ENCODE results near the gene MLLT6.

MLLT6 gene

GRCh38 chr17:38709104-38709820, 4.2 kb downstream of the MLLT6 start:
- Histone ChIP-seq H3K27ac (ENCODE audit: low read length, poor library complexity, severe bottlenecking) (no peak overlapping the region), H2AFZ (ENCODE audit: low read depth, low read length) (no peak overlapping the region), H3K4me1 (ENCODE audit: control insufficient read depth, insufficient read depth, low read depth, low read length) (peaks cover 43% of the 10 kb centered on the region)

GRCh38 chr17:38709864-38710603, 5.0 kb downstream of the MLLT6 start:
- WGBS, result 89% methylated on average over 13 of the region's 13 CpGs
- Histone ChIP-seq H3K23ac (ENCODE audit: low read length in 2 of 2) (no peak overlapping the region), H3K9me3 (ENCODE audit: control insufficient read depth, low read length) (no peaks in the 10 kb centered on the region), H2BK12ac (ENCODE audit: low read length in 2 of 2) (no peak overlapping the region), H4K91ac (ENCODE audit: low read length) (no peak overlapping the region), H3K14ac (ENCODE audit: low read length in 2 of 2) (no peak overlapping the region), H3K27me3 (ENCODE audit: control insufficient read depth in 1 of 2, insufficient read depth in 1 of 2, low read length in 2 of 2) (no peaks in the 10 kb centered on the region), H3K9ac (ENCODE audit: low read length) (no peak overlapping the region), H2BK120ac (ENCODE audit: low read depth, low read length) (no peak overlapping the region), H3K79me1 (replicated peaks; ENCODE audit: low read length, poor library complexity, severe bottlenecking) (peaks cover 33% of the 10 kb centered on the region), H3K36me3 (ENCODE audit: control insufficient read depth in 1 of 2, insufficient read depth in 2 of 2, low read depth in 1 of 2, low read length in 2 of 2) (peaks cover 50 to 73% of the 10 kb centered on the region in 2 experiments), H2AK5ac (ENCODE audit: low read length, severe bottlenecking) (no peak overlapping the region), H4K8ac (ENCODE audit: low read length) (no peak overlapping the region), H2BK15ac (ENCODE audit: low read depth, poor library complexity, severe bottlenecking) (no peak overlapping the region), H3K4me1 (ENCODE audit: control insufficient read depth, insufficient read depth, low read depth, low read length) (peaks cover 39% of the 10 kb centered on the region), H3K4ac (ENCODE audit: low read depth in 1 of 2, low read length in 2 of 2) (no peak overlapping the region), H2AFZ (ENCODE audit: low read depth, low read length) (no peak overlapping the region), H3K27ac (ENCODE audit: low read length, poor library complexity, severe bottlenecking) (no peak overlapping the region), H3K4me3 (ENCODE audit: insufficient read depth in 1 of 2, low read depth in 1 of 2, low read length in 2 of 2) (no peak overlapping the region), H3K4me2 (ENCODE audit: low read length, poor library complexity, severe bottlenecking) (no peak overlapping the region), H3K18ac (ENCODE audit: low read depth in 1 of 2, low read length in 2 of 2) (no peak overlapping the region), H2BK5ac (ENCODE audit: low read depth, low read length, poor library complexity, severe bottlenecking) (no peak overlapping the region)
- no peak for DNase-seq

More at GRCh38 chr17:38709104-38709820, 4.2 kb downstream of the MLLT6 start:
- no peak overlapping the region for H3K14ac ChIP-seq (ENCODE audit: low read length in 2 of 2)
- H3K4me2 ChIP-seq (ENCODE audit: low read length, poor library complexity, severe bottlenecking), result no peak overlapping the region
- H2BK120ac ChIP-seq (ENCODE audit: low read depth, low read length), result no peak overlapping the region
- H2BK5ac ChIP-seq (ENCODE audit: low read depth, low read length, poor library complexity, severe bottlenecking), result no peak overlapping the region
- no peak overlapping the region for H3K9ac ChIP-seq (ENCODE audit: low read length)
- no peak overlapping the region for H3K4me3 ChIP-seq (ENCODE audit: insufficient read depth in 1 of 2, low read depth in 1 of 2, low read length in 2 of 2)
- no peak for DNase-seq
- no peaks in the 10 kb centered on the region for H3K9me3 ChIP-seq (ENCODE audit: control insufficient read depth, low read length)
- H3K27me3 ChIP-seq (ENCODE audit: control insufficient read depth in 1 of 2, insufficient read depth in 1 of 2, low read length in 2 of 2), result no peaks in the 10 kb centered on the region
- H3K36me3 ChIP-seq (ENCODE audit: control insufficient read depth in 1 of 2, insufficient read depth in 2 of 2, low read depth in 1 of 2, low read length in 2 of 2), result peaks cover 48 to 66% of the 10 kb centered on the region in 2 experiments
- no peak overlapping the region for H4K91ac ChIP-seq (ENCODE audit: low read length)
- H3K4ac ChIP-seq (ENCODE audit: low read depth in 1 of 2, low read length in 2 of 2), result no peak overlapping the region
- WGBS, result 95% methylated on average over 18 of the region's 18 CpGs
- no peak overlapping the region for H4K8ac ChIP-seq (ENCODE audit: low read length)
- no peak overlapping the region for H3K18ac ChIP-seq (ENCODE audit: low read depth in 1 of 2, low read length in 2 of 2)
- H2AK5ac ChIP-seq (ENCODE audit: low read length, severe bottlenecking), result no peak overlapping the region
- H2BK12ac ChIP-seq (ENCODE audit: low read length in 2 of 2), result no peak overlapping the region
- H2BK15ac ChIP-seq (ENCODE audit: low read depth, poor library complexity, severe bottlenecking), result no peak overlapping the region
- H3K23ac ChIP-seq (ENCODE audit: low read length in 2 of 2), result no peak overlapping the region
- H3K79me1 ChIP-seq (replicated peaks; ENCODE audit: low read length, poor library complexity, severe bottlenecking), result peaks cover 39% of the 10 kb centered on the region

DNA sequence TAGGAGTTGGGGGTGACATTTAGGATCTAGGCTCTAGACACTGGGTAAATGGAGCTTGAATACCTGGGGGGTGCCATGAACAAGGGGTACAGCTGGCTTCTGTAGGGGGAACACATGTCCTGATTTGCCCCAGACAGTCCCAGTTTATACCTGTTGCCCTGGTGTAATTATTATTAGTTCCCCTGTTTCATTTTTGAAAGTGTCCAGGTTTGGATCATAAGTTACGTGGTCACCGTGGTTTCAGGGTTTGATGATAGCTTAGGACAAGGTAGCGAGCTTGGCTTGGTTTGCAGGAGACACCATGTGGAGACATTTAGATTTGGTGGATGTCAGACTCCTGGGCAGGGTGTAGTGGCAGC, 5.5 kb downstream of the MLLT6 start:
- H4K8ac ChIP-seq (ENCODE audit: low read length), result no peak overlapping the region
- H2AK5ac ChIP-seq (ENCODE audit: low read length, severe bottlenecking), result no peak overlapping the region
- H2AFZ ChIP-seq (ENCODE audit: low read depth, low read length), result no peak overlapping the region
- 97% methylated on average over 3 of the region's 3 CpGs for WGBS
- H3K4me2 ChIP-seq (ENCODE audit: low read length, poor library complexity, severe bottlenecking), result no peak overlapping the region
- no peak overlapping the region for H2BK120ac ChIP-seq (ENCODE audit: low read depth, low read length)
- H3K9ac ChIP-seq (ENCODE audit: low read length), result no peak overlapping the region
- H4K91ac ChIP-seq (ENCODE audit: low read length), result no peak overlapping the region
- no peak overlapping the region for H3K27ac ChIP-seq (ENCODE audit: low read length, poor library complexity, severe bottlenecking)
- H3K14ac ChIP-seq (ENCODE audit: low read length in 2 of 2), result no peak overlapping the region
- H2BK5ac ChIP-seq (ENCODE audit: low read depth, low read length, poor library complexity, severe bottlenecking), result no peak overlapping the region
- no peaks in the 10 kb centered on the region for H3K9me3 ChIP-seq (ENCODE audit: control insufficient read depth, low read length)
- peaks cover 33% of the 10 kb centered on the region for H3K79me1 ChIP-seq (replicated peaks; ENCODE audit: low read length, poor library complexity, severe bottlenecking)
- H3K4me3 ChIP-seq (ENCODE audit: insufficient read depth in 1 of 2, low read depth in 1 of 2, low read length in 2 of 2), result no peak overlapping the region
- no peak overlapping the region for H3K23ac ChIP-seq (ENCODE audit: low read length in 2 of 2)
- no peak overlapping the region for H3K18ac ChIP-seq (ENCODE audit: low read depth in 1 of 2, low read length in 2 of 2)
- peaks cover 54 to 78% of the 10 kb centered on the region in 2 experiments for H3K36me3 ChIP-seq (ENCODE audit: control insufficient read depth in 1 of 2, insufficient read depth in 2 of 2, low read depth in 1 of 2, low read length in 2 of 2)
- H3K4ac ChIP-seq (ENCODE audit: low read depth in 1 of 2, low read length in 2 of 2), result no peak overlapping the region
- no peak overlapping the region for H2BK12ac ChIP-seq (ENCODE audit: low read length in 2 of 2)
- DNase-seq, result no peak
- H2BK15ac ChIP-seq (ENCODE audit: low read depth, poor library complexity, severe bottlenecking), result no peak overlapping the region
- no peaks in the 10 kb centered on the region for H3K27me3 ChIP-seq (ENCODE audit: control insufficient read depth in 1 of 2, insufficient read depth in 1 of 2, low read length in 2 of 2)
- H3K4me1 ChIP-seq (ENCODE audit: control insufficient read depth, insufficient read depth, low read depth, low read length), result peaks cover 41% of the 10 kb centered on the region

- Histone ChIP-seq H3K23ac (ENCODE audit: low read length in 2 of 2) (no peak overlapping the region), H3K14ac (ENCODE audit: low read length in 2 of 2) (no peak overlapping the region), H3K27ac (ENCODE audit: low read length, poor library complexity, severe bottlenecking) (no peak overlapping the region), H3K9ac (ENCODE audit: low read length) (no peak overlapping the region), H4K8ac (ENCODE audit: low read length) (no peak overlapping the region), H2BK120ac (ENCODE audit: low read depth, low read length) (no peak overlapping the region), H2AFZ (ENCODE audit: low read depth, low read length) (no peak overlapping the region), H2BK12ac (ENCODE audit: low read length in 2 of 2) (no peak overlapping the region), H3K9me3 (ENCODE audit: control insufficient read depth, low read length) (no peaks in the 10 kb centered on the region), H3K36me3 (ENCODE audit: control insufficient read depth in 1 of 2, insufficient read depth in 2 of 2, low read depth in 1 of 2, low read length in 2 of 2) (peaks cover 56 to 82% of the 10 kb centered on the region in 2 experiments), H3K4me3 (ENCODE audit: insufficient read depth in 1 of 2, low read depth in 1 of 2, low read length in 2 of 2) (no peak overlapping the region), H2BK15ac (ENCODE audit: low read depth, poor library complexity, severe bottlenecking) (no peak overlapping the region), H2BK5ac (ENCODE audit: low read depth, low read length, poor library complexity, severe bottlenecking) (no peak overlapping the region), H3K18ac (ENCODE audit: low read depth in 1 of 2, low read length in 2 of 2) (no peak overlapping the region), H4K91ac (ENCODE audit: low read length) (no peak overlapping the region), H3K4ac (ENCODE audit: low read depth in 1 of 2, low read length in 2 of 2) (no peak overlapping the region), H3K4me2 (ENCODE audit: low read length, poor library complexity, severe bottlenecking) (no peak overlapping the region), H3K4me1 (ENCODE audit: control insufficient read depth, insufficient read depth, low read depth, low read length) (peaks cover 41% of the 10 kb centered on the region), H3K27me3 (ENCODE audit: control insufficient read depth in 1 of 2, insufficient read depth in 1 of 2, low read length in 2 of 2) (no peaks in the 10 kb centered on the region), H2AK5ac (ENCODE audit: low read length, severe bottlenecking) (no peak overlapping the region), H3K79me1 (replicated peaks; ENCODE audit: low read length, poor library complexity, severe bottlenecking) (peaks cover 31% of the 10 kb centered on the region)
- DNase-seq, result no peak
- WGBS, result 87% methylated on average over 5 of the region's 5 CpGs
These were observed 5.9 kb downstream of the MLLT6 start for GRCh38 chr17:38710985-38711384.
